HepG2 (cell line): ENCODE data around the gene QRICH2. TPM values are rescaled to one million over a fixed set of nuclear protein-coding genes. Genes with fewer than 3 reads are reported as not detected.

Experiments used
- ARID5B ChIP-seq: IDR thresholded peaks from 2 replicates; pipeline ENCODE4 v1.4.0; 2020; ENCODE audit warnings: mild to moderate bottlenecking, missing genetic modification reagents
- ATF1 ChIP-seq: IDR thresholded peaks from 2 replicates; pipeline ENCODE4 v1.6.1; 2016; ENCODE audit warnings: mild to moderate bottlenecking, control low read depth
- CBFB ChIP-seq: sonication (generic); formaldehyde crosslinking; IDR thresholded peaks from 2 replicates; pipeline ENCODE4 v1.4.0; 2020; ENCODE audit warnings: missing genetic modification reagents
- CREB1 ChIP-seq, 2 experiments: fragments of 450-650 bp in 1 of 2; IDR thresholded peaks; 2 replicates each; pipeline ENCODE4 v1.6.1; 2016 to 2017; ENCODE audit warnings: control low read depth in 1 of 2, mild to moderate bottlenecking in 1 of 2, missing compliant biosample characterization in 1 of 2, missing genetic modification characterization in 1 of 2
- ELF1 ChIP-seq: sonication (generic); formaldehyde crosslinking; IDR thresholded peaks from 2 replicates; pipeline ENCODE4 v1.4.0; 2020; ENCODE audit warnings: missing genetic modification reagents
- HNRNPH1 ChIP-seq: fragments of 200-400 bp; formaldehyde crosslinking; optimal IDR thresholded peaks from 2 replicates; pipeline ENCODE3; 2017; ENCODE audit warnings: mild to moderate bottlenecking, low read depth, low read length
- IKZF5 ChIP-seq: IDR thresholded peaks from 2 replicates; pipeline ENCODE4 v1.6.1; 2018; ENCODE audit warnings: missing genetic modification reagents, mild to moderate bottlenecking, missing compliant biosample characterization
- JUN ChIP-seq: sonication (generic); formaldehyde crosslinking; IDR thresholded peaks from 2 replicates; pipeline ENCODE4 v1.4.0; 2020; ENCODE audit warnings: mild to moderate bottlenecking, missing genetic modification reagents
- NAIF1 ChIP-seq: sonication (generic); formaldehyde crosslinking; IDR thresholded peaks from 2 replicates; pipeline ENCODE4 v1.5.0; 2020; ENCODE audit warnings: mild to moderate bottlenecking, missing genetic modification reagents, borderline replicate concordance
- NCOA2 ChIP-seq: sonication (generic); formaldehyde crosslinking; IDR thresholded peaks from 2 replicates; pipeline ENCODE4 v1.8.0; 2022; ENCODE audit warnings: inconsistent platforms
- RAD21 ChIP-seq: fragments of 450-650 bp; formaldehyde crosslinking; IDR thresholded peaks from 2 replicates; pipeline ENCODE4 v1.5.0; 2020; ENCODE audit warnings: mild to moderate bottlenecking
- TEAD3 ChIP-seq: optimal IDR thresholded peaks from 2 replicates; pipeline ENCODE3; 2016; ENCODE audit warnings: borderline replicate concordance
- THRA ChIP-seq: sonication (generic); formaldehyde crosslinking; IDR thresholded peaks from 2 replicates; pipeline ENCODE4 v1.4.0; 2020; ENCODE audit warnings: missing genetic modification reagents, borderline replicate concordance
- ZBTB20 ChIP-seq: sonication (generic); formaldehyde crosslinking; IDR thresholded peaks from 2 replicates; pipeline ENCODE4 v1.8.1; 2023; ENCODE audit warnings: missing genetic modification reagents, low read depth, mild to moderate bottlenecking, borderline replicate concordance
- ZFP41 ChIP-seq: sonication (generic); formaldehyde crosslinking; IDR thresholded peaks from 2 replicates; pipeline ENCODE4 v1.4.0; 2020; ENCODE audit warnings: mild to moderate bottlenecking, missing genetic modification reagents, borderline replicate concordance
- ZMYM3 ChIP-seq: sonication (generic); formaldehyde crosslinking; IDR thresholded peaks from 2 replicates; pipeline ENCODE4 v1.5.1; 2020; ENCODE audit warnings: mild to moderate bottlenecking, missing genetic modification reagents
- ZNF264 ChIP-seq: sonication (generic); formaldehyde crosslinking; IDR thresholded peaks from 2 replicates; pipeline ENCODE4 v1.4.0; 2020; ENCODE audit warnings: missing genetic modification reagents
- ZNF629 ChIP-seq: sonication (generic); formaldehyde crosslinking; conservative IDR thresholded peaks from 2 replicates; pipeline ENCODE4 v1.5.0; 2020; ENCODE audit warnings: missing genetic modification reagents
- ZNF672 ChIP-seq: sonication (generic); formaldehyde crosslinking; IDR thresholded peaks from 2 replicates; pipeline ENCODE4 v1.8.1; 2022; ENCODE audit warnings: missing genetic modification reagents
- ZNF781 ChIP-seq: sonication (generic); formaldehyde crosslinking; IDR thresholded peaks from 2 replicates; pipeline ENCODE4 v1.5.1; 2020; ENCODE audit warnings: borderline replicate concordance, mild to moderate bottlenecking, missing genetic modification reagents; ENCODE audit errors: not compliant biosample characterization
- ZNF816 ChIP-seq: sonication (generic); formaldehyde crosslinking; IDR thresholded peaks from 2 replicates; pipeline ENCODE4 v1.8.0; 2022; ENCODE audit warnings: missing genetic modification reagents, mild to moderate bottlenecking, borderline replicate concordance
- ZSCAN25 ChIP-seq: sonication (generic); formaldehyde crosslinking; IDR thresholded peaks from 2 replicates; pipeline ENCODE4 v1.8.0; 2022; ENCODE audit warnings: mild to moderate bottlenecking, missing genetic modification reagents
- polyA plus RNA-seq, 8 experiments: library from polyadenylated mRNA; depleted of rRNA in 3 of 8; stranded (reverse) in 7 of 8; unstranded in 1 of 8; fragments of >200 nt; fragmentation: Illumina TruSeq in 4 of 8; extraction: Trizol in 4 of 8; gene quantifications; 2 replicates each; pipeline versions ENCODE4 v1.2.1 to v1.2.3, GENCODE V29; 2011 to 2016; ENCODE audit warnings: low read depth in 4 of 8, missing spikeins in 1 of 8, mixed read lengths in 1 of 8; ENCODE audit not compliant: insufficient read depth in 1 of 8
- total RNA-seq, 5 experiments: library from RNA; depleted of rRNA; stranded (reverse); fragments of >200 nt; fragmentation: Illumina TruSeq; extraction: Trizol; gene quantifications; 2 replicates each; pipeline ENCODE4 v1.2.3, GENCODE V29; 2016; ENCODE audit warnings: low read depth in 1 of 5
- TF ChIP-seq, protein P1 (sequence below): sonication (generic); formaldehyde crosslinking; IDR thresholded peaks from 2 replicates; pipeline ENCODE4 v1.8.1; 2023; ENCODE audit warnings: missing genetic modification reagents, inconsistent platforms, borderline replicate concordance

QRICH2 gene
- total and polyA plus RNA-seq, 2 of the 13 experiments (the other 11 are each of a cell fraction or from before 2014, with no cell fraction given), result 3.7 to 5.7 TPM

GRCh38 chr17:76351526-76352071, 43.5 kb upstream of the QRICH2 start (continued):
- TF ChIP-seq JUN (CRISPR knock-in tag) (0 out of 2 replicates have a peak, but pooled peaks have one; percentile 6), ZMYM3 (peak; percentile 84), IKZF5 (peak; percentile 18; the same call in 1 of the 2 replicates), ZNF629 (CRISPR knock-in tag) (peak; percentile 27; the same call in 1 of the 2 replicates), ARID5B (CRISPR knock-in tag) (peak; percentile 71), THRA (peak; percentile 95), ZNF781 (peak; percentile 72), ZSCAN25 (peak; percentile 72), ELF1 (CRISPR knock-in tag) (0 out of 2 replicates have a peak, but pooled peaks have one; percentile 30), ZNF816 (CRISPR knock-in tag) (0 out of 2 replicates have a peak, but pooled peaks have one; percentile 52), NCOA2 (peak; percentile 72; the same call in 1 of the 2 replicates), ZNF672 (CRISPR knock-in tag) (no peak), RAD21 (no peak), ZFP41 (no peak), TEAD3 (peak; percentile 51), ZNF264 (CRISPR knock-in tag) (peak; percentile 30; the same call in 1 of the 2 replicates), HNRNPH1 (no peak), ATF1 (CRISPR knock-in tag) (peak; percentile 29; the same call in 1 of the 2 replicates), ZBTB20 (CRISPR knock-in tag) (no peak; the same call in 1 of the 2 replicates), CBFB (CRISPR knock-in tag) (peak; percentile 71; the same call in 1 of the 2 replicates), CREB1 (IDR thresholded peaks at IDR 0.05) (no peak), CREB1 (CRISPR knock-in tag; IDR thresholded peaks at IDR 0.05) (peak; percentile 62), NAIF1 (peak; percentile 41; the same call in 1 of the 2 replicates)
- TF ChIP-seq, protein P1, sequence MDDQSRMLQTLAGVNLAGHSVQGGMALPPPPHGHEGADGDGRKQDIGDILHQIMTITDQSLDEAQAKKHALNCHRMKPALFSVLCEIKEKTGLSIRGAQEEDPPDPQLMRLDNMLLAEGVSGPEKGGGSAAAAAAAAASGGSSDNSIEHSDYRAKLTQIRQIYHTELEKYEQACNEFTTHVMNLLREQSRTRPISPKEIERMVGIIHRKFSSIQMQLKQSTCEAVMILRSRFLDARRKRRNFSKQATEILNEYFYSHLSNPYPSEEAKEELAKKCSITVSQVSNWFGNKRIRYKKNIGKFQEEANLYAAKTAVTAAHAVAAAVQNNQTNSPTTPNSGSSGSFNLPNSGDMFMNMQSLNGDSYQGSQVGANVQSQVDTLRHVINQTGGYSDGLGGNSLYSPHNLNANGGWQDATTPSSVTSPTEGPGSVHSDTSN (CRISPR knock-in tag), result no peak
